Measurements from ENCODE around the gene GJB5.
"Not testable (repeated sequence)": the region's sequence is repeated elsewhere in the genome, so short reads cannot be mapped to it uniquely, and the experiment has no call there.

The GJB5 gene

GRCh38 chr1:34754964-34755637, at the start of gene GJB5:
Gene GJB5, plus strand, starts transcription at chr1:34755047. Its CDS starts 2,284 bp downstream, at chr1:34757331.
- DNase-seq: no peak

- DNase-seq: no peak
Measured at GRCh38 chr1:34705077-34705476, 49.8 kb upstream of the GJB5 start.

GRCh38 chr1:34708106-34708505, 46.7 kb upstream of the GJB5 start:
- DNase-seq: no peak

GRCh38 chr1:34709547-34709946, 45.3 kb upstream of the GJB5 start:
- DNase-seq: no peak

- DNase-seq: no peak
Measured at GRCh38 chr1:34710812-34711211, 44.0 kb upstream of the GJB5 start.

GRCh38 chr1:34711485-34711884, 43.4 kb upstream of the GJB5 start:
- no peak for DNase-seq

- no peak for DNase-seq
Measured at GRCh38 chr1:34712007-34712688, 42.7 kb upstream of the GJB5 start.

GRCh38 chr1:34713443-34713842, 41.4 kb upstream of the GJB5 start:
- no peak for DNase-seq

GRCh38 chr1:34714386-34714785, 40.5 kb upstream of the GJB5 start:
- DNase-seq: no peak

GRCh38 chr1:34715139-34715538, 39.7 kb upstream of the GJB5 start:
- DNase-seq: no peak

GRCh38 chr1:34721241-34721640, 33.6 kb upstream of the GJB5 start:
- DNase-seq: no peak

GRCh38 chr1:34721646-34722355, 33.0 kb upstream of the GJB5 start:
- DNase-seq: no peak

GRCh38 chr1:34726861-34727260, 28.0 kb upstream of the GJB5 start:
- DNase-seq: no peak

- no peak for DNase-seq
Measured at GRCh38 chr1:34730485-34730884, 24.4 kb upstream of the GJB5 start.

- DNase-seq: not testable (repeated sequence)
Measured at GRCh38 chr1:34732831-34733230, 22.0 kb upstream of the GJB5 start.

GRCh38 chr1:34736692-34737091, 18.2 kb upstream of the GJB5 start:
- DNase-seq: no peak

GRCh38 chr1:34737236-34737635, 17.6 kb upstream of the GJB5 start:
- not testable (repeated sequence) for DNase-seq

GRCh38 chr1:34739613-34740012, 15.2 kb upstream of the GJB5 start:
- no peak for DNase-seq

GRCh38 chr1:34740161-34740868, 14.5 kb upstream of the GJB5 start:
- DNase-seq: no peak

- DNase-seq: peak; percentile 43
Measured at GRCh38 chr1:34742667-34743270, 12.1 kb upstream of the GJB5 start.

- DNase-seq: no peak
Measured at GRCh38 chr1:34743775-34744174, 11.1 kb upstream of the GJB5 start.

- no peak for DNase-seq
Measured at GRCh38 chr1:34744851-34745250, 10.0 kb upstream of the GJB5 start.

- no peak for DNase-seq
Measured at GRCh38 chr1:34745666-34746065, 9.2 kb upstream of the GJB5 start.

All from MV-4-11 (cell line).